ENCODE results near the gene KRTAP12-1.

- TF ChIP-seq SIN3A (IDR thresholded peaks at IDR 0.05; ENCODE audit: borderline replicate concordance, insufficient read depth, low read length) (no peak), POLR2AphosphoS5 (IDR thresholded peaks at IDR 0.05; ENCODE audit: low read depth, low read length) (no peak), REST (IDR thresholded peaks at IDR 0.05; ENCODE audit: insufficient read depth in 1 of 2, low read depth in 2 of 2, low read length in 2 of 2) (no peak), TAF1 (IDR thresholded peaks at IDR 0.05; ENCODE audit: borderline replicate concordance, insufficient read depth, low read length) (no peak), FOXP2 (optimal IDR thresholded peaks at IDR 0.05; ENCODE audit: borderline replicate concordance, extremely low read depth, extremely low read length, insufficient read depth) (no peak)
These were observed 47.5 kb upstream of the KRTAP12-1 start for GRCh38 chr21:44729336-44730027.

All from PFSK-1 (cell line).